ENCODE results near the gene CEP112. TPM values are rescaled to one million over a fixed set of nuclear protein-coding genes. Genes with fewer than 3 reads are reported as not detected.

CEP112 gene
- total and polyA plus RNA-seq, 7 donors: 4.5 to 19.4 (median 9.7) TPM

- intact Hi-C loops (cut with DNase I): no loop called here
- H3K27me3 ChIP-seq (ENCODE audit: insufficient read depth in 3 of 3, low read length in 2 of 3): no peaks in the 10 kb centered on the region
- ATAC-seq (no peak), DNase-seq (no peak)
- no peaks in the 10 kb centered on the region for H3K4me1 ChIP-seq
- no peak for TF ChIP-seq CTCF (IDR thresholded peaks at IDR 0.05)
- no peaks in the 10 kb centered on the region for H3K36me3 ChIP-seq (ENCODE audit: insufficient read depth in 1 of 2, low read depth in 1 of 2)
- no peak within 1 kb of the TSS for H3K4me3 ChIP-seq
- no peak within 1 kb of the TSS for H3K27ac ChIP-seq
- 89 to 90% (median 89%) methylated on average over 20 of the region's 20 CpGs for WGBS, 3 donors
- H3K9me3 ChIP-seq: no peaks in the 10 kb centered on the region
These were observed 37.2 kb upstream of the CEP112 start, which contains the start of gene APOH for GRCh38 chr17:66228887-66229782. TSS of gene APOH (minus strand) at chr17:66229415. CDS start at chr17:66229379, 36 bp downstream.

- Histone ChIP-seq H3K36me3 (ENCODE audit: insufficient read depth in 1 of 2, low read depth in 1 of 2) (no peaks in the 10 kb centered on the region), H3K27me3 (ENCODE audit: insufficient read depth in 3 of 3, low read length in 2 of 3) (peaks cover 0 to 5% (median 0%) of the 10 kb centered on the region in 3 donors), H3K4me3 (no peak overlapping the region), H3K27ac (no peak overlapping the region), H3K9me3 (no peaks in the 10 kb centered on the region), H3K4me1 (no peaks in the 10 kb centered on the region)
- ATAC-seq (no peak), DNase-seq (no peak)
- intact Hi-C loops (cut with DNase I): no loop called here
- 84 to 87% (median 85%) methylated on average over 4 of the region's 4 CpGs for WGBS, 3 donors
- no peak for TF ChIP-seq CTCF (IDR thresholded peaks at IDR 0.05)
These were observed 35.5 kb upstream of the CEP112 start for GRCh38 chr17:66227212-66228045.

DNA sequence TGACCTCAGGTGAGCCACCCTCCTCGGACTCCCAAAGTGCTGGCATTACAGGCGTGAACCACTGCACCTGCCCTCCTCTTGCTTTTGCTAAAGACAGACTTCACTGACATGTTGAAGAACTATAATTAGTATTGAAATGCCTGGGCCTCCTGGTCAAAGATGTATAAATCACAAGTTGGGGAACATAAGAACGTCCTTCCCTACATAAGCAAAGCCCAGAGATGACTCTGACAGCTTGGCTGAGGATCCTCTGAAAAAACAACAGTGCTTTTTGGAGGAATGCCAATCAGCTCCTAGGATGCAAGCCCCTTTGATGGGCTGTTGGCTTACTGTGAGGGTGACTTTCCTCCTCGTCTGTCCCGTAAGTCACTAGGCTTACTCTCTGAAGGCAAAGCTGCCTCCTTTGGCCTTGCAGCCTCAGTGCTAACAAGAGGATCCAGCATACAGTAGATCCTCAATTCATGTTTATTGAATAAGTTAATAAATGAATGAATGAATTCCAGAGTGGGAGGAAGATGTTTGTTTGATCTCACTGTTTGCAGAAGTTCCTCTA is 30.9 kb upstream of the CEP112 start:
- intact Hi-C loops (cut with DNase I): no loop called here
- no peak for ATAC-seq
- WGBS, 3 donors: 77 to 84% (median 82%) methylated on average over 5 of the region's 5 CpGs

More for the DNA sequence above, 30.9 kb upstream of the CEP112 start:
- no peak for DNase-seq
- Histone ChIP-seq H3K36me3 (ENCODE audit: insufficient read depth in 1 of 2, low read depth in 1 of 2) (no peaks in the 10 kb centered on the region), H3K4me3 (no peak overlapping the region), H3K27ac (no peak overlapping the region), H3K9me3 (no peaks in the 10 kb centered on the region), H3K4me1 (no peaks in the 10 kb centered on the region), H3K27me3 (ENCODE audit: insufficient read depth in 3 of 3, low read length in 2 of 3) (peaks cover 0 to 10% (median 3%) of the 10 kb centered on the region in 3 donors)
- no peak for TF ChIP-seq CTCF (IDR thresholded peaks at IDR 0.05)
